ENCODE results near the gene SMAD3.

- TF ChIP-seq CTCF (IDR thresholded peaks at IDR 0.05), result no peak
- no peak for TF ChIP-seq EZH2phosphoT487 (IDR thresholded peaks at IDR 0.05)
Observed at GRCh38 chr15:67070892-67071664, 5.7 kb downstream of the SMAD3 start.
